Calu3 (cell line): ENCODE measurements around the gene APBA1. TPM values are rescaled to one million over a fixed set of nuclear protein-coding genes. Genes with fewer than 3 reads are reported as not detected.

ENCODE experiments used
- BruUV-seq: library from RNA; stranded (reverse); fragments of 400-500 nt; replicated peaks from 2 replicates; lab custom pipeline; 2021; lab: Mats Ljungman, UMichigan
- CTCF ChIA-PET: fragments of 300-600 bp; sonication (Branson Sonifier 250); formaldehyde crosslinking; loops from one replicate; lab custom pipeline; 2022; ENCODE audit warnings: antibody characterized with exemption; lab: Charles Lee
- DNase-seq: peaks from one replicate; pipeline ENCODE4 v3.0.0; 2022
- H3K27ac Mint-ChIP-seq: one replicate; pipeline ENCODE4 v1.8.0; 2022; ENCODE audit warnings: mixed read lengths; ENCODE audit not compliant: unreplicated experiment
- H3K27me3 Mint-ChIP-seq: one replicate; pipeline ENCODE4 v1.8.0; 2022; ENCODE audit warnings: mixed read lengths; ENCODE audit not compliant: unreplicated experiment
- H3K36me3 Mint-ChIP-seq: one replicate; pipeline ENCODE4 v1.8.0; 2022; ENCODE audit warnings: mild to moderate bottlenecking, moderate library complexity, mixed read lengths; ENCODE audit not compliant: insufficient read depth, unreplicated experiment
- H3K4me1 Mint-ChIP-seq: one replicate; pipeline ENCODE4 v1.8.0; 2022; ENCODE audit warnings: mild to moderate bottlenecking, low read depth, mixed read lengths; ENCODE audit not compliant: unreplicated experiment
- H3K4me3 Mint-ChIP-seq: one replicate; pipeline ENCODE4 v1.8.0; 2022; ENCODE audit warnings: mild to moderate bottlenecking, low read depth, moderate library complexity, mixed read lengths; ENCODE audit not compliant: unreplicated experiment
- H3K9me3 Mint-ChIP-seq: one replicate; pipeline ENCODE4 v1.8.0; 2022; ENCODE audit warnings: low read depth, mixed read lengths; ENCODE audit not compliant: unreplicated experiment
- CTCF ChIP-seq: fragments of 200-600 bp; IDR thresholded peaks from one replicate; pipeline ENCODE4 v1.8.0; 2022; ENCODE audit warnings: antibody characterized with exemption; ENCODE audit not compliant: unreplicated experiment
- intact Hi-C: fragments of 100-400 bp; cut with micrococcal nuclease; formaldehyde crosslinking; loops from one replicate; pipeline ENCODE4 v1.10.0; 2022; ENCODE audit not compliant: unreplicated experiment
- total RNA-seq: library from RNA; stranded (reverse); gene quantifications from 2 replicates; pipeline ENCODE4 v1.2.3, GENCODE V29; 2022

APBA1 gene
- total RNA-seq, 1 experiment from 2014 or later: 4.4 TPM

- CTCF ChIA-PET: interaction anchor here (0.5 kb wide), 1 partner anchor 547 kb away, joined by 3 read pairs; no protein-coding TSS in a partner anchor
- no peak overlapping the region for H3K27ac Mint-ChIP-seq
- DNase-seq: no peak
- BruUV-seq: no TSS peak
- H3K4me3 Mint-ChIP-seq: no peak overlapping the region
- no peaks in the 10 kb centered on the region for H3K4me1 Mint-ChIP-seq
- H3K27me3 Mint-ChIP-seq: no peaks in the 10 kb centered on the region
- no peaks in the 10 kb centered on the region for H3K9me3 Mint-ChIP-seq
- intact Hi-C loops: no loop called here
- H3K36me3 Mint-ChIP-seq: peaks cover 4% of the 10 kb centered on the region
- no peak for TF ChIP-seq CTCF
Observed at GRCh38 chr9:69452110-69452782, 219.9 kb downstream of the APBA1 start.

GRCh38 chr9:69446496-69446895 lies 225.7 kb downstream of the APBA1 start:
- no TSS peak for BruUV-seq
- CTCF ChIA-PET: no interaction called here

GRCh38 chr9:69445251-69445650 lies 226.9 kb downstream of the APBA1 start:
- intact Hi-C loops: no loop called here

More at GRCh38 chr9:69446496-69446895, 225.7 kb downstream of the APBA1 start:
- Mint-ChIP-seq H3K36me3 (peaks cover 4% of the 10 kb centered on the region), H3K27ac (no peak overlapping the region), H3K27me3 (no peaks in the 10 kb centered on the region), H3K4me3 (no peak overlapping the region), H3K9me3 (no peaks in the 10 kb centered on the region), H3K4me1 (peaks cover 8% of the 10 kb centered on the region)
- no peak for DNase-seq
- intact Hi-C loops: no loop called here
- TF ChIP-seq CTCF: no peak

GRCh38 chr9:69444791-69445190 lies 227.4 kb downstream of the APBA1 start:
- Mint-ChIP-seq H3K4me1 (peaks cover 8% of the 10 kb centered on the region), H3K4me3 (no peak overlapping the region), H3K9me3 (no peaks in the 10 kb centered on the region), H3K36me3 (peaks cover 4% of the 10 kb centered on the region), H3K27ac (no peak overlapping the region), H3K27me3 (no peaks in the 10 kb centered on the region)
- TF ChIP-seq CTCF: no peak
- intact Hi-C loops: no loop called here
- no peak for DNase-seq
- CTCF ChIA-PET: no interaction called here
- no TSS peak for BruUV-seq

More at GRCh38 chr9:69445251-69445650, 226.9 kb downstream of the APBA1 start:
- H3K27ac Mint-ChIP-seq: no peak overlapping the region
- H3K4me1 Mint-ChIP-seq: peaks cover 8% of the 10 kb centered on the region
- no peak for DNase-seq
- TF ChIP-seq CTCF: no peak
- CTCF ChIA-PET: no interaction called here
- no peak overlapping the region for H3K4me3 Mint-ChIP-seq
- no peaks in the 10 kb centered on the region for H3K27me3 Mint-ChIP-seq
- no peaks in the 10 kb centered on the region for H3K9me3 Mint-ChIP-seq
- peaks cover 4% of the 10 kb centered on the region for H3K36me3 Mint-ChIP-seq
- BruUV-seq: no TSS peak
